Mucosa of rectum (tissue), 2 donors: Measurements from ENCODE around the gene MRPL18.

Source experiments
- H3K27ac ChIP-seq, 2 donors: one replicate each; pipeline ENCODE4 v1.7.0; 2013; ENCODE audit warnings: inconsistent platforms in 2 of 2, low read depth in 2 of 2, low read length in 2 of 2
- H3K27me3 ChIP-seq, 2 donors: one replicate each; pipeline ENCODE4 v1.7.0; 2013; ENCODE audit warnings: low read length in 2 of 2; ENCODE audit not compliant: control insufficient read depth in 2 of 2, insufficient read depth in 2 of 2
- H3K36me3 ChIP-seq, 2 donors: one replicate each; pipeline ENCODE4 v1.7.0; 2013; ENCODE audit warnings: low read length in 2 of 2; ENCODE audit not compliant: control insufficient read depth in 2 of 2, insufficient read depth in 2 of 2
- H3K4me1 ChIP-seq, 2 donors: one replicate each; pipeline ENCODE4 v1.7.0; 2013; ENCODE audit warnings: low read length in 2 of 2, mild to moderate bottlenecking in 1 of 2; ENCODE audit not compliant: control insufficient read depth in 2 of 2, insufficient read depth in 2 of 2
- H3K4me3 ChIP-seq, 2 donors: one replicate each; pipeline ENCODE4 v1.7.0; 2013; ENCODE audit warnings: low read length in 2 of 2
- H3K9ac ChIP-seq, 2 donors: one replicate each; pipeline ENCODE4 v1.7.0; 2013; ENCODE audit warnings: low read length in 2 of 2, low read depth in 1 of 2, mild to moderate bottlenecking in 1 of 2
- H3K9me3 ChIP-seq, 2 donors: one replicate each; pipeline ENCODE4 v1.7.0; 2013; ENCODE audit warnings: low read length in 2 of 2; ENCODE audit not compliant: control insufficient read depth in 2 of 2
- donor health status: healthy.
- donor health status: Normal muscosa, but diverticular disease.

MRPL18 gene

GRCh38 chr6:159838020-159838744 is 47.9 kb downstream of the MRPL18 start:
- Histone ChIP-seq H3K4me3 (no peak overlapping the region), H3K27ac (no peak overlapping the region), H3K9me3 (no peaks in the 10 kb centered on the region), H3K9ac (no peak overlapping the region), H3K27me3 (no peaks in the 10 kb centered on the region), H3K36me3 (no peaks in the 10 kb centered on the region), H3K4me1 (no peaks in the 10 kb centered on the region)

GRCh38 chr6:159842035-159842434 is 51.8 kb downstream of the MRPL18 start:
- Histone ChIP-seq H3K9me3 (no peaks in the 10 kb centered on the region), H3K4me3 (no peak overlapping the region), H3K4me1 (no peaks in the 10 kb centered on the region), H3K9ac (no peak overlapping the region), H3K27ac (no peak overlapping the region), H3K27me3 (no peaks in the 10 kb centered on the region), H3K36me3 (no peaks in the 10 kb centered on the region)

DNA sequence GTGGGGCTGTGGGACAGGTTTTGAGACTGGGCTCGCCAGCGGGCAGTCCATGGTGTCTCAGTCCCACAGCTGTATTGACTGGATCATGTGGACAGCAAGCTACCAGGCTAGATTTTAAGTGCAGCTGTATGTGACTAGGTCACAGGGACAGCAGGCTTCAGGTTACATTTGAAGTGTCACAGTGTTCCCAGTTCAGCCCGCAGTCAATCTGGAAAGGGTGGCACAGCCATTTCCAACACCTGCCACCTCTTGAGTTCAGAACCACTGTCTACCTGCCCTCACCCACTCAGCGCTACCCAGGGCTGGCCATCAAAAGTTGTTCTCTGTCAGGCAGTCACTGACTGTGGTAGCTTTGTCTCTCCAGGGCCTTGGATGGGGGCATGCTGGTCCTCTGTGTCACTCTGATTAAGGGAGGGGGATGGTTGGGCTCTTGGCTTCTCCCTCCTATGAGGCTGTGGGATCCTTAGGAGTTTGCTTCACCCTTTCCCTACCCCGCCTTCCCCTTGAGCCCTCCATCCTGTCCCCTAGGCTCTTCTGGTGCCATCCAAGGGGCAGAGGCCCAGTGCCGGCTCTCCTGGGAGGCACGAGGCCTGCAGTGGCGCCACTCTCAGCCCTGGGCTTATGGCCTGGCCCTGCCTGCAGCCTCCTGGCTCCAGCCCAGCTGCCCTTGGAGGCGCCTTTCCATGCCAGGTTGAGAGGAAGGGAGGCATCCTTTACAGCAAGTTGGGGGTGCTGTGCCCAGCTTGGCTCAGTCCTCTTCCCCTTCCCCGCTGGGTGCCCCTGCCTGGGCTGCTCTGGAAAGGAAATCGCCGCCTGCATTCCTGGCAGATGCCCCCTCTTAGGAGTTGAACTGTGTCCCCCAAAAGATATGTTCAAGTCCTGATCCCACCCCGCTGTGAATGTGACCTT is 54.7 kb downstream of the MRPL18 start:
- Histone ChIP-seq H3K9me3 (no peaks in the 10 kb centered on the region), H3K36me3 (no peaks in the 10 kb centered on the region), H3K4me1 (no peaks in the 10 kb centered on the region), H3K9ac (no peak overlapping the region), H3K27me3 (no peaks in the 10 kb centered on the region), H3K27ac (no peak overlapping the region), H3K4me3 (no peak overlapping the region)
